Fibroblast of villous mesenchyme (primary cell): ENCODE measurements around the gene BSN. TPM values are rescaled to one million over a fixed set of nuclear protein-coding genes. Genes with fewer than 3 reads are reported as not detected.

Source experiments
- DNase-seq: peaks from one replicate; pipeline ENCODE4 v3.0.0-alpha.2; 2010; ENCODE audit warnings: low read depth
- H3K4me3 ChIP-seq: 2 replicates; pipeline ENCODE4 v1.5.1; 2011; ENCODE audit warnings: low read depth, mild to moderate bottlenecking, low read length
- CTCF ChIP-seq: IDR thresholded peaks from 2 replicates; pipeline ENCODE4 v1.5.1; 2012; ENCODE audit warnings: low read depth, mild to moderate bottlenecking, low read length; ENCODE audit not compliant: insufficient read depth
- total RNA-seq: library from RNA; depleted of rRNA; stranded (reverse); fragments of >200 nt; gene quantifications from 2 replicates; pipeline ENCODE4 v1.2.3, GENCODE V29; 2012

Gene BSN
- total RNA-seq, 1 donor = under 0.01 TPM

- H3K4me3 ChIP-seq = no peak overlapping the region
- no peak for DNase-seq
- no peak for TF ChIP-seq CTCF
These were observed 157.9 kb downstream of the BSN start for GRCh38 chr3:49712166-49712565.

- no peak for TF ChIP-seq CTCF
- no peak for DNase-seq
- H3K4me3 ChIP-seq = no peak overlapping the region
These were observed 158.5 kb downstream of the BSN start for GRCh38 chr3:49712631-49713317.

GRCh38 chr3:49713336-49714105 lies 159.2 kb downstream of the BSN start:
- no peak for TF ChIP-seq CTCF

GRCh38 chr3:49714728-49715550 lies 160.7 kb downstream of the BSN start:
- H3K4me3 ChIP-seq = no peak overlapping the region
- TF ChIP-seq CTCF = no peak
- DNase-seq = no peak

More at GRCh38 chr3:49713336-49714105, 159.2 kb downstream of the BSN start:
- H3K4me3 ChIP-seq = no peak overlapping the region
- no peak for DNase-seq

GRCh38 chr3:49715611-49716121 lies 161.4 kb downstream of the BSN start:
- no peak for DNase-seq
- TF ChIP-seq CTCF = no peak
- H3K4me3 ChIP-seq = no peak overlapping the region

GRCh38 chr3:49716169-49716568 lies 161.9 kb downstream of the BSN start:
- DNase-seq = no peak
- no peak for TF ChIP-seq CTCF
- no peak overlapping the region for H3K4me3 ChIP-seq
